ENCODE results near the gene PECR.

The PECR gene

GRCh38 chr2:216081487-216082116 is at the start of gene PECR, which contains the start of gene TMEM169:
Gene PECR (minus strand): TSS chr2:216081809. CDS start chr2:216081741, 68 bp downstream.
Gene TMEM169 (plus strand): TSS chr2:216081919. CDS start chr2:216095964, 14,045 bp downstream.
- peak; percentile 66 for DNase-seq (ENCODE audit: low read depth)

- DNase-seq (ENCODE audit: low read depth), result no peak
Observed at GRCh38 chr2:216130346-216130971, 48.9 kb upstream of the PECR start.

GRCh38 chr2:216126943-216127342 is 45.3 kb upstream of the PECR start:
- DNase-seq (ENCODE audit: low read depth), result no peak

- DNase-seq (ENCODE audit: low read depth), result no peak
Observed at GRCh38 chr2:216121255-216121654, 39.6 kb upstream of the PECR start.

- no peak for DNase-seq (ENCODE audit: low read depth)
Observed at GRCh38 chr2:216119986-216120385, 38.4 kb upstream of the PECR start.

- no peak for DNase-seq (ENCODE audit: low read depth)
Observed at GRCh38 chr2:216119146-216119545, 37.5 kb upstream of the PECR start.

- DNase-seq (ENCODE audit: low read depth), result no peak
Observed at GRCh38 chr2:216118474-216118873, 36.9 kb upstream of the PECR start.

GRCh38 chr2:216117561-216118340 is 36.1 kb upstream of the PECR start:
- no peak for DNase-seq (ENCODE audit: low read depth)

GRCh38 chr2:216116418-216116817 is 34.8 kb upstream of the PECR start:
- DNase-seq (ENCODE audit: low read depth), result no peak

GRCh38 chr2:216114714-216115531 is 33.3 kb upstream of the PECR start:
- peak; percentile 95 for DNase-seq (ENCODE audit: low read depth)

- no peak for DNase-seq (ENCODE audit: low read depth)
Observed at GRCh38 chr2:216114382-216114713, 32.7 kb upstream of the PECR start.

- DNase-seq (ENCODE audit: low read depth), result no peak
Observed at GRCh38 chr2:216113572-216113971, 32.0 kb upstream of the PECR start.

- no peak for DNase-seq (ENCODE audit: low read depth)
Observed at GRCh38 chr2:216112926-216113325, 31.3 kb upstream of the PECR start.

GRCh38 chr2:216111122-216111521 is 29.5 kb upstream of the PECR start:
- no peak for DNase-seq (ENCODE audit: low read depth)

GRCh38 chr2:216110620-216111019 is 29.0 kb upstream of the PECR start:
- DNase-seq (ENCODE audit: low read depth), result no peak

- DNase-seq (ENCODE audit: low read depth), result no peak
Observed at GRCh38 chr2:216109962-216110614, 28.5 kb upstream of the PECR start.

- DNase-seq (ENCODE audit: low read depth), result peak; percentile 97
Observed at GRCh38 chr2:216108967-216109921, 27.6 kb upstream of the PECR start, which contains the start of gene XRCC5. Gene XRCC5 (plus strand): TSS chr2:216109348. CDS start chr2:216109437, 89 bp downstream.

GRCh38 chr2:216108310-216108966 is 26.8 kb upstream of the PECR start:
- DNase-seq (ENCODE audit: low read depth), result no peak

GRCh38 chr2:216107760-216108159 is 26.2 kb upstream of the PECR start:
- no peak for DNase-seq (ENCODE audit: low read depth)

- no peak for DNase-seq (ENCODE audit: low read depth)
Observed at GRCh38 chr2:216107320-216107719, 25.7 kb upstream of the PECR start.

Measured in activated T-cell treated with anti-CD3 and anti-CD28 coated beads for 24 hours (primary cell).